A549 (cell line): ENCODE results near the gene ATP8B4. TPM values are rescaled to one million over a fixed set of nuclear protein-coding genes. Genes with fewer than 3 reads are reported as not detected.

Source experiments
- ATAC-seq, 2 experiments: fragments of 200-7000 bp in 1 of 2; fragments of >200 bp in 1 of 2; cut with Nextera tagmentation in 1 of 2; cut with Tn5 transposase in 1 of 2; 3 replicates each; pipeline versions ENCODE4 v1.8.0 to v1.9.1; 2018 to 2020; ENCODE audit warnings: mild to moderate bottlenecking in 1 of 2, moderate library complexity in 1 of 2
- CTCF ChIA-PET: fragments of 300-600 bp; sonication (Branson Sonifier 250); formaldehyde crosslinking; extraction: SDS; loops from one replicate; lab custom pipeline; 2021; ENCODE audit warnings: antibody characterized with exemption, inconsistent platforms; lab: Yijun Ruan, JAX
- POLR2A ChIA-PET: fragments of 350-600 bp; formaldehyde crosslinking; extraction: SDS; loops from one replicate; lab custom pipeline; 2021; ENCODE audit warnings: antibody characterized with exemption, inconsistent platforms; lab: Yijun Ruan, JAX
- DNase-seq, 2 experiments: peaks; one replicate each; pipeline versions ENCODE4 v3.0.0 to v3.0.0-alpha.2; 2011 to 2016; ENCODE audit warnings: low read depth in 1 of 2, low spot score in 1 of 2
- FAIRE-seq: peaks from 2 replicates; lab custom pipeline; 2011; peaks lifted over from hg19 to GRCh38; lab: Jason Lieb, UNC
- H3K27ac ChIP-seq, 2 experiments: fragments of >200 bp; sonication (Bioruptor Twin); formaldehyde crosslinking; 3 replicates each; pipeline ENCODE4 v1.5.1; 2016 to 2017
- H3K4me1 ChIP-seq: fragments of >200 bp; sonication (Bioruptor Twin); formaldehyde crosslinking; 3 replicates; pipeline ENCODE4 v1.6.1; 2016
- H3K4me2 ChIP-seq: fragments of >200 bp; sonication (Bioruptor Twin); formaldehyde crosslinking; 3 replicates; pipeline ENCODE4 v1.6.1; 2016
- H3K4me3 ChIP-seq: fragments of >200 bp; sonication (Bioruptor Twin); formaldehyde crosslinking; 3 replicates; pipeline ENCODE4 v1.5.1; 2016
- H3K9me3 ChIP-seq: fragments of >200 bp; sonication (Bioruptor Twin); formaldehyde crosslinking; 3 replicates; pipeline ENCODE4 v1.6.1; 2016
- CBX2 ChIP-seq: fragments of 200-600 bp; sonication (generic); IDR thresholded peaks from 2 replicates; pipeline ENCODE4 v1.6.1; 2016; ENCODE audit warnings: low read depth, mild to moderate bottlenecking, borderline replicate concordance
- CBX8 ChIP-seq: fragments of 200-600 bp; sonication (generic); IDR thresholded peaks from 2 replicates; pipeline ENCODE4 v1.6.1; 2016
- CHD4 ChIP-seq: fragments of 200-600 bp; sonication (generic); IDR thresholded peaks from 2 replicates; pipeline ENCODE4 v1.6.1; 2016; ENCODE audit warnings: antibody characterized with exemption, mild to moderate bottlenecking, borderline replicate concordance
- EHF ChIP-seq: fragments of 250-450 bp; sonication (Bioruptor Pico); IDR thresholded peaks from 2 replicates; pipeline ENCODE4 v1.5.0; 2020; ENCODE audit warnings: mild to moderate bottlenecking
- FOSL2 ChIP-seq, 2 experiments: fragments of 450-650 bp in 1 of 2; fragments of >200 bp in 1 of 2; sonication (Bioruptor Twin) in 1 of 2; formaldehyde crosslinking; IDR thresholded peaks; 2 replicates each; pipeline versions ENCODE4 v1.5.0 to v1.6.1; 2016 to 2020; ENCODE audit warnings: mild to moderate bottlenecking in 1 of 2, moderate library complexity in 1 of 2
- FOXS1 ChIP-seq: fragments of 250-450 bp; sonication (Bioruptor Pico); IDR thresholded peaks from 2 replicates; pipeline ENCODE4 v1.5.0; 2020; ENCODE audit warnings: mild to moderate bottlenecking, moderate library complexity
- HOXB13 ChIP-seq: fragments of 250-450 bp; sonication (Bioruptor Pico); IDR thresholded peaks from 2 replicates; pipeline ENCODE4 v1.5.0; 2020; ENCODE audit warnings: low read depth, mild to moderate bottlenecking, moderate library complexity
- HOXB5 ChIP-seq: fragments of 250-450 bp; sonication (Bioruptor Pico); IDR thresholded peaks from 2 replicates; pipeline ENCODE4 v1.5.0; 2020; ENCODE audit warnings: mild to moderate bottlenecking, moderate library complexity
- JUN ChIP-seq, 2 experiments: fragments of >200 bp; sonication (Bioruptor Twin); formaldehyde crosslinking; IDR thresholded peaks; 2 replicates in 1 of 2; 3 replicates in 1 of 2; pipeline ENCODE4 v1.6.1; 2016 to 2017
- JUNB ChIP-seq: fragments of >200 bp; sonication (Bioruptor Twin); formaldehyde crosslinking; IDR thresholded peaks from 2 replicates; pipeline ENCODE4 v1.6.1; 2016
- KDM5A ChIP-seq: fragments of 200-600 bp; sonication (generic); IDR thresholded peaks from 2 replicates; pipeline ENCODE4 v1.6.1; 2016; ENCODE audit warnings: antibody characterized with exemption, mild to moderate bottlenecking
- MAFK ChIP-seq: fragments of 450-650 bp; IDR thresholded peaks from 2 replicates; pipeline ENCODE4 v1.6.1; 2014; ENCODE audit not compliant: partially characterized antibody
- MYC ChIP-seq: IDR thresholded peaks from 2 replicates; pipeline ENCODE4 v1.6.1; 2012; ENCODE audit warnings: mild to moderate bottlenecking, inconsistent platforms, low read length, improper control_type of control experiment, borderline replicate concordance
- NPAS2 ChIP-seq: fragments of 250-450 bp; sonication (Bioruptor Pico); IDR thresholded peaks from 2 replicates; pipeline ENCODE4 v1.8.0; 2022; ENCODE audit warnings: mild to moderate bottlenecking, moderate library complexity, borderline replicate concordance
- PBX3 ChIP-seq: IDR thresholded peaks from 2 replicates; pipeline ENCODE4 v1.6.1; 2012
- PHF8 ChIP-seq: fragments of 200-600 bp; sonication (generic); IDR thresholded peaks from 2 replicates; pipeline ENCODE4 v1.6.1; 2016; ENCODE audit warnings: low read depth, mild to moderate bottlenecking, antibody characterized with exemption, moderate library complexity, borderline replicate concordance
- POLR2AphosphoS2 ChIP-seq: conservative IDR thresholded peaks from 2 replicates; pipeline ENCODE4 v1.6.1; 2012; ENCODE audit warnings: low read length, improper control_type of control experiment, inconsistent platforms
- RAD21 ChIP-seq, 2 experiments: fragments of >200 bp in 1 of 2; sonication (Bioruptor Twin) in 1 of 2; formaldehyde crosslinking in 1 of 2; IDR thresholded peaks in 1 of 2; conservative IDR thresholded peaks in 1 of 2; 2 replicates in 1 of 2; 3 replicates in 1 of 2; pipeline ENCODE4 v1.6.1; 2012 to 2018; ENCODE audit warnings: inconsistent platforms in 1 of 2
- RARB ChIP-seq: fragments of 250-450 bp; sonication (Bioruptor Pico); IDR thresholded peaks from 2 replicates; pipeline ENCODE4 v1.8.0; 2021; ENCODE audit warnings: mild to moderate bottlenecking, moderate library complexity
- RCOR1 ChIP-seq: fragments of 150-350 bp; IDR thresholded peaks from 2 replicates; pipeline ENCODE4 v1.6.1; 2014; ENCODE audit warnings: antibody characterized with exemption, low read length, low read depth
- REST ChIP-seq: fragments of 200-600 bp; sonication (generic); IDR thresholded peaks from 2 replicates; pipeline ENCODE4 v1.6.1; 2016; ENCODE audit warnings: antibody characterized with exemption, mild to moderate bottlenecking, moderate library complexity
- SREBF2 ChIP-seq: fragments of 450-650 bp; IDR thresholded peaks from 2 replicates; pipeline ENCODE4 v1.6.1; 2014; ENCODE audit warnings: mild to moderate bottlenecking, moderate library complexity
- TP53 ChIP-seq: fragments of 250-450 bp; sonication (Bioruptor Pico); IDR thresholded peaks from 2 replicates; pipeline ENCODE4 v1.5.0; 2021; ENCODE audit warnings: mild to moderate bottlenecking, moderate library complexity
- ZC3H11A ChIP-seq: fragments of 450-650 bp; IDR thresholded peaks from 2 replicates; pipeline ENCODE4 v1.6.1; 2014; ENCODE audit warnings: antibody characterized with exemption, mild to moderate bottlenecking
- ZNF302 ChIP-seq: fragments of 250-450 bp; sonication (Bioruptor Pico); IDR thresholded peaks from 2 replicates; pipeline ENCODE4 v1.9.0; 2021; ENCODE audit warnings: inconsistent platforms, mild to moderate bottlenecking, moderate library complexity
- ZSCAN20 ChIP-seq: fragments of 250-450 bp; sonication (Bioruptor Pico); IDR thresholded peaks from 2 replicates; pipeline ENCODE4 v1.8.0; 2022; ENCODE audit warnings: mild to moderate bottlenecking, moderate library complexity
- WGBS: methylation state at CpG from one replicate; pipeline ENCODE4 v1.1.6; 2017; ENCODE audit errors: missing lambda C conversion rate; 5-methylcytosine and 5-hydroxymethylcytosine counted together
- polyA plus RNA-seq, 4 experiments: library from polyadenylated mRNA; depleted of rRNA in 3 of 4; stranded (reverse); fragments of >200 nt; fragmentation: RNase III in 1 of 4; extraction: RNeasy Plus Mini Kit Qiagen cat#74134 plus additional on column Dnase treatment in 1 of 4; gene quantifications; 2 replicates in 3 of 4; 3 replicates in 1 of 4; pipeline ENCODE4 v1.2.3, GENCODE V29; 2011 to 2017
- TF ChIP-seq, protein P1 (sequence below): IDR thresholded peaks from 2 replicates; pipeline ENCODE4 v1.6.1; 2012
- TF ChIP-seq, protein P2 (sequence below): fragments of 250-450 bp; sonication (Bioruptor Pico); IDR thresholded peaks from 2 replicates; pipeline ENCODE4 v1.5.0; 2020; ENCODE audit warnings: low read depth, mild to moderate bottlenecking, moderate library complexity

ATP8B4 gene
- polyA plus RNA-seq, 2 of the 4 experiments (the other 2 are of a cell fraction): 0.88 to 1.7 TPM

GRCh38 chr15:49889536-49889935 is 229.5 kb downstream of the ATP8B4 start (continued):
- TF ChIP-seq MYC: no peak
- no peak for TF ChIP-seq SREBF2
- TF ChIP-seq FOXS1 (CRISPR knock-in tag): no peak
- no peak for TF ChIP-seq CBX2
- TF ChIP-seq, protein P1, sequence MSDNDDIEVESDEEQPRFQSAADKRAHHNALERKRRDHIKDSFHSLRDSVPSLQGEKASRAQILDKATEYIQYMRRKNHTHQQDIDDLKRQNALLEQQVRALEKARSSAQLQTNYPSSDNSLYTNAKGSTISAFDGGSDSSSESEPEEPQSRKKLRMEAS: no peak
- TF ChIP-seq FOSL2 (IDR thresholded peaks at IDR 0.05): no peak
- no peak for TF ChIP-seq FOSL2 (CRISPR knock-in tag; IDR thresholded peaks at IDR 0.05)
- TF ChIP-seq EHF (CRISPR knock-in tag): no peak

- WGBS: 70% methylated on average over 3 of the region's 3 CpGs
- ATAC-seq (no peak), DNase-seq (no peak)
- H3K9me3 ChIP-seq: no peaks in the 10 kb centered on the region
- CTCF ChIA-PET: interaction anchor here (1.0 to 1.7 kb wide), 4 partner anchors 10 to 13 kb away, joined by 3 to 4 read pairs (median 4); no protein-coding TSS in a partner anchor
- no peak for TF ChIP-seq KDM5A
- no peak for TF ChIP-seq ZNF302 (CRISPR knock-in tag)
- no peak for TF ChIP-seq CBX8
- TF ChIP-seq RAD21 (conservative IDR thresholded peaks at IDR 0.05 in 1 of 2, IDR thresholded peaks at IDR 0.05 in 1 of 2): no peak
- TF ChIP-seq, all 56 proteins: peak for 0
- H3K27ac ChIP-seq: no peak overlapping the region
- POLR2A ChIA-PET: no interaction called here
- FAIRE-seq: no peak
- no peaks in the 10 kb centered on the region for H3K4me1 ChIP-seq
- no peak overlapping the region for H3K4me3 ChIP-seq
- H3K4me2 ChIP-seq: no peak overlapping the region
Measured at GRCh38 chr15:49888734-49889133, 230.3 kb downstream of the ATP8B4 start.

- POLR2A ChIA-PET: no interaction called here
- CTCF ChIA-PET: interaction anchor here (1.0 to 1.8 kb wide), 5 partner anchors 10 to 116 kb away, joined by 3 to 5 read pairs (median 3); no protein-coding TSS in a partner anchor
- Histone ChIP-seq H3K4me1 (no peaks in the 10 kb centered on the region), H3K27ac (no peak overlapping the region), H3K4me3 (no peak overlapping the region), H3K4me2 (no peak overlapping the region), H3K9me3 (no peaks in the 10 kb centered on the region)
- DNase-seq: no peak
- TF ChIP-seq PBX3 (no peak), POLR2AphosphoS2 (no peak), RCOR1 (no peak), HOXB13 (CRISPR knock-in tag) (no peak), TP53 (CRISPR knock-in tag) (no peak), KDM5A (no peak), ZC3H11A (no peak)
- TF ChIP-seq, protein P2, sequence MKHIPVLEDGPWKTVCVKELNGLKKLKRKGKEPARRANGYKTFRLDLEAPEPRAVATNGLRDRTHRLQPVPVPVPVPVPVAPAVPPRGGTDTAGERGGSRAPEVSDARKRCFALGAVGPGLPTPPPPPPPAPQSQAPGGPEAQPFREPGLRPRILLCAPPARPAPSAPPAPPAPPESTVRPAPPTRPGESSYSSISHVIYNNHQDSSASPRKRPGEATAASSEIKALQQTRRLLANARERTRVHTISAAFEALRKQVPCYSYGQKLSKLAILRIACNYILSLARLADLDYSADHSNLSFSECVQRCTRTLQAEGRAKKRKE (CRISPR knock-in tag): no peak
- FAIRE-seq: no peak
- WGBS: 87% methylated on average over 2 of the region's 2 CpGs
- no peak for ATAC-seq
Measured at GRCh38 chr15:49888323-49888693, 230.7 kb downstream of the ATP8B4 start.

DNA sequence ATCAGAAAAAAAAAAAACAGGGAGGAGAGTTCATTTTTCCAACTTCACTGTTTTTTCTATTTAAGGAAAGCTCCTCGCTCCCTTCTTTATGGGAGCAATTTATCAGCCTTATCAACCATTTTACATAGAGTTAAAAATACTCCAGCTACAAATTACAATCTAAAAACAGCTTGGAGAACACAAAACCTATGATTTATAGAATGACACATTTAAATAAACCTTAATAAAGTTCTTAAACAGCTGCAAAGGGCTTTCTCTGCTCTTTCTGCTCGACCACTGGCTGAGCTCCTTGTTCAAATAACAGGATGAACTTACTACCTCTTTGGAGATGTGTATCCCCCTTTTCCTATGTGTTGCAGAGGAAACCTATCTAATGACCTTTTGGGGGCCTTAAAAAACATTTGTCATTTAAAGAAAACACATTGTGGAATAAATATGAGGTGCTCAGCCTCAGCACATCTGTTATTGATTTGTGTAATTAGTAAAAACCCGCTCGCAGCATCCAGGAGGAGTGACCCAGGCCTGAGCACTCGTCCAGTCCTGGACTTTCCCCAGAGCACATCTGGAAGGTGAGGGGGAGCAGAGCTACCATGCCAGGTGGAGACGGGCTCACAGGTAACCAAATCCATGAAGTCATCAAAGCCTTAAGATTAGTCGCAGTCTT is 231.2 kb downstream of the ATP8B4 start:
- ATAC-seq (no peak), DNase-seq (no peak), FAIRE-seq (peak; percentile 59)
- CTCF ChIA-PET: interaction anchor here (0.6 to 1.8 kb wide), 4 partner anchors 15 to 653 kb away, joined by 3 to 5 read pairs (median 4); no protein-coding TSS in a partner anchor
- no peak overlapping the region for H3K27ac ChIP-seq
- no peak overlapping the region for H3K4me2 ChIP-seq
- 73% methylated on average over 7 of the region's 7 CpGs for WGBS
- no peak overlapping the region for H3K4me3 ChIP-seq
- no peaks in the 10 kb centered on the region for H3K4me1 ChIP-seq
- POLR2A ChIA-PET: no interaction called here
- no peaks in the 10 kb centered on the region for H3K9me3 ChIP-seq
- TF ChIP-seq MAFK: no peak
- no peak for TF ChIP-seq NPAS2 (CRISPR knock-in tag)
- no peak for TF ChIP-seq CHD4
- TF ChIP-seq RARB (CRISPR knock-in tag): no peak
- TF ChIP-seq PHF8: no peak
- TF ChIP-seq ZSCAN20: no peak
- no peak for TF ChIP-seq JUNB
- no peak for TF ChIP-seq HOXB5
- no peak for TF ChIP-seq RAD21 (conservative IDR thresholded peaks at IDR 0.05 in 1 of 2, IDR thresholded peaks at IDR 0.05 in 1 of 2)
- no peak for TF ChIP-seq REST
- TF ChIP-seq JUN (IDR thresholded peaks at IDR 0.05): no peak
- TF ChIP-seq SREBF2: no peak
